CD4-positive, alpha-beta T cell (primary cell): Measurements from ENCODE around the gene OLFML1. TPM values are rescaled to one million over a fixed set of nuclear protein-coding genes. Genes with fewer than 3 reads are reported as not detected.

Source experiments
- ATAC-seq: fragments of 200-7000 bp; cut with Tn5 transposase; one replicate; pipeline ENCODE4 v1.10.0; 2022; ENCODE audit warnings: mild to moderate bottlenecking; ENCODE audit not compliant: poor library complexity
- CTCF ChIA-PET: fragments of 350-600 bp; sonication (Branson Sonifier 250); formaldehyde crosslinking; loops from one replicate; lab custom pipeline; 2021; ENCODE audit warnings: antibody characterized with exemption, inconsistent platforms; lab: Charles Lee
- POLR2A ChIA-PET: fragments of 350-600 bp; sonication (Branson Sonifier 250); formaldehyde crosslinking; loops from one replicate; lab custom pipeline; 2021; ENCODE audit warnings: antibody characterized with exemption, inconsistent platforms; lab: Charles Lee
- DNase-seq, 14 experiments: peaks; one replicate each; pipeline ENCODE4 v3.0.0-alpha.2; 2013 to 2020; ENCODE audit warnings: mixed read lengths in 2 of 14
- H3K27ac ChIP-seq, 2 donors: one replicate each; pipeline versions ENCODE4 v1.5.1 to v1.7.0; 2013; ENCODE audit warnings: low read length in 2 of 2, low read depth in 1 of 2, mild to moderate bottlenecking in 1 of 2
- H3K27me3 ChIP-seq, 2 experiments: 1 replicate in 1 of 2; 2 replicates in 1 of 2; pipeline versions ENCODE4 v1.6.1 to v1.7.0; 2013; ENCODE audit warnings: low read length in 2 of 2, control low read depth in 1 of 2, mild to moderate bottlenecking in 1 of 2, moderate library complexity in 1 of 2; ENCODE audit not compliant: insufficient read depth in 2 of 2, control insufficient read depth in 1 of 2
- H3K36me3 ChIP-seq: one replicate; pipeline ENCODE4 v1.6.1; 2013; ENCODE audit warnings: low read length, control low read depth; ENCODE audit not compliant: insufficient read depth
- H3K4me1 ChIP-seq: one replicate; pipeline ENCODE4 v1.6.1; 2013; ENCODE audit warnings: low read length, control low read depth; ENCODE audit not compliant: insufficient read depth
- H3K4me3 ChIP-seq: one replicate; pipeline ENCODE4 v1.5.1; 2013; ENCODE audit warnings: mild to moderate bottlenecking, low read length, moderate library complexity
- H3K9me3 ChIP-seq, 2 experiments: 1 replicate in 1 of 2; 2 replicates in 1 of 2; pipeline versions ENCODE4 v1.6.1 to v1.7.0; 2013; ENCODE audit warnings: low read length in 2 of 2, mild to moderate bottlenecking in 2 of 2, control low read depth in 1 of 2, moderate library complexity in 1 of 2; ENCODE audit not compliant: control insufficient read depth in 1 of 2, insufficient read depth in 1 of 2
- H3K27ac Mint-ChIP-seq: one replicate; pipeline ENCODE4 v1.8.0; 2020; ENCODE audit warnings: mixed read lengths
- H3K27me3 Mint-ChIP-seq: one replicate; pipeline ENCODE4 v1.8.0; 2021; ENCODE audit warnings: mixed read lengths
- H3K36me3 Mint-ChIP-seq: one replicate; pipeline ENCODE4 v1.8.0; 2021; ENCODE audit warnings: low read depth, mixed read lengths
- H3K4me1 Mint-ChIP-seq: one replicate; pipeline ENCODE4 v1.8.0; 2021; ENCODE audit warnings: low read depth, mixed read lengths
- H3K4me3 Mint-ChIP-seq: one replicate; pipeline ENCODE4 v1.8.0; 2020; ENCODE audit warnings: mild to moderate bottlenecking, mixed read lengths
- H3K9me3 Mint-ChIP-seq: one replicate; pipeline ENCODE4 v1.8.0; 2020; ENCODE audit warnings: mixed read lengths
- CTCF ChIP-seq: fragments of 200-600 bp; IDR thresholded peaks from one replicate; pipeline ENCODE4 v1.8.0; 2022; ENCODE audit warnings: antibody characterized with exemption, mild to moderate bottlenecking
- intact Hi-C, 2 experiments: fragments of 100-400 bp; cut with DNase I in 1 of 2; cut with micrococcal nuclease in 1 of 2; formaldehyde crosslinking; loops; one replicate each; pipeline versions ENCODE4 v1.15.1 to v1.9.0; 2023 to 2025; cut with DNase I, micrococcal nuclease
- total RNA-seq, 174 experiments: library from RNA in 2 of 174; stranded (reverse) in 2 of 174; gene quantifications; one replicate each; pipeline ENCODE4 v1.2.3 and lab custom pipeline; 2021 to 2026

OLFML1 gene
- total RNA-seq, 2 experiments from 2014 or later, result not detected

GRCh38 chr11:7545611-7546010 lies 60.3 kb downstream of the OLFML1 start:
- ChIA-PET CTCF (no interaction called here), POLR2A (no interaction called here)
- H3K9me3 ChIP-seq, result no peaks in the 10 kb centered on the region
- intact Hi-C loops, result no loop called here
- Mint-ChIP-seq H3K9me3 (no peaks in the 10 kb centered on the region), H3K4me3 (no peak overlapping the region), H3K36me3 (peaks cover 21% of the 10 kb centered on the region), H3K27me3 (no peaks in the 10 kb centered on the region), H3K4me1 (peaks cover 55% of the 10 kb centered on the region), H3K27ac (no peak overlapping the region)
- H3K4me1 ChIP-seq, result no peaks in the 10 kb centered on the region
- no peak overlapping the region for H3K27ac ChIP-seq
- no peak for TF ChIP-seq CTCF
- no peak overlapping the region for H3K4me3 ChIP-seq
- ATAC-seq (no peak), DNase-seq (no peak)
- H3K27me3 ChIP-seq, result no peaks in the 10 kb centered on the region
- H3K36me3 ChIP-seq, result no peaks in the 10 kb centered on the region

GRCh38 chr11:7546324-7546791 lies 61.1 kb downstream of the OLFML1 start:
- H3K27me3 ChIP-seq, result no peaks in the 10 kb centered on the region
- Mint-ChIP-seq H3K4me3 (no peak overlapping the region), H3K36me3 (peaks cover 26% of the 10 kb centered on the region), H3K27ac (no peak overlapping the region), H3K4me1 (peaks cover 48% of the 10 kb centered on the region), H3K27me3 (no peaks in the 10 kb centered on the region), H3K9me3 (no peaks in the 10 kb centered on the region)
- ChIA-PET POLR2A (no interaction called here), CTCF (no interaction called here)
- H3K27ac ChIP-seq, result no peak overlapping the region
- no peaks in the 10 kb centered on the region for H3K36me3 ChIP-seq
- no peak for ATAC-seq
- TF ChIP-seq CTCF, result no peak
- H3K4me1 ChIP-seq, result no peaks in the 10 kb centered on the region
- intact Hi-C loops, result no loop called here
- H3K4me3 ChIP-seq, result no peak overlapping the region
- DNase-seq, result no peak
- H3K9me3 ChIP-seq, result no peaks in the 10 kb centered on the region

GRCh38 chr11:7547687-7548086 lies 62.4 kb downstream of the OLFML1 start:
- no peak overlapping the region for H3K27ac ChIP-seq
- no peaks in the 10 kb centered on the region for H3K36me3 ChIP-seq
- Mint-ChIP-seq H3K27ac (no peak overlapping the region), H3K4me3 (no peak overlapping the region), H3K36me3 (peaks cover 39% of the 10 kb centered on the region), H3K27me3 (no peaks in the 10 kb centered on the region), H3K4me1 (peaks cover 36% of the 10 kb centered on the region), H3K9me3 (no peaks in the 10 kb centered on the region)
- H3K27me3 ChIP-seq, result no peaks in the 10 kb centered on the region
- no peak overlapping the region for H3K4me3 ChIP-seq
- ChIA-PET CTCF (interaction anchor here (1.1 kb wide), 1 partner anchor 35 kb away, joined by 3 read pairs; no protein-coding TSS in a partner anchor), POLR2A (interaction anchor here (0.8 kb wide), 1 partner anchor 16 kb away, joined by 3 read pairs; no protein-coding TSS in a partner anchor)
- no peaks in the 10 kb centered on the region for H3K9me3 ChIP-seq
- TF ChIP-seq CTCF, result no peak
- DNase-seq, result no peak
- no peaks in the 10 kb centered on the region for H3K4me1 ChIP-seq
- ATAC-seq, result no peak
- intact Hi-C loops, result loop anchor here in 1 of 2 experiments (1.0 kb wide), 1 partner anchor 34 kb away; the partner anchor contains the start of gene PPFIBP2
